Measurements from ENCODE around the gene KRTAP12-4.

The KRTAP12-4 gene

DNA sequence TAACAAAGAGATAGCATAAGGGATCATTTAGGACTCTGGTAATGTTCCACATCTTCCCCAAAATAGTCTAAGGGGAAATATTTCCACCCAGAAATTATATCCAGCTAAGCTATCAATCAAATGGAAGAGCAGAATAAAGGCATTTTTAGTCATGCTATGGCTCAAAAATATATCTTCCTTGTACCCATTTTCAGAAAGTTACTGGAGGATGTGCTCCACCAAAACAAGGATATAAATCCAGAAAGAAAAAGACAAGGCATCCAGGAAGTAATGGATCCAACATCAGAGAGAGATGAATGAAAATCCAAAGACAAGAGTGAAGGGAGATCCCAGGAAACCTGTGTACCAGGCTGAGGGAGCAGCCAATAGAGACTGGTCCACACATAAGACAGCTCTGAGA, 45.3 kb downstream of the KRTAP12-4 start:
- TF ChIP-seq, protein P1, sequence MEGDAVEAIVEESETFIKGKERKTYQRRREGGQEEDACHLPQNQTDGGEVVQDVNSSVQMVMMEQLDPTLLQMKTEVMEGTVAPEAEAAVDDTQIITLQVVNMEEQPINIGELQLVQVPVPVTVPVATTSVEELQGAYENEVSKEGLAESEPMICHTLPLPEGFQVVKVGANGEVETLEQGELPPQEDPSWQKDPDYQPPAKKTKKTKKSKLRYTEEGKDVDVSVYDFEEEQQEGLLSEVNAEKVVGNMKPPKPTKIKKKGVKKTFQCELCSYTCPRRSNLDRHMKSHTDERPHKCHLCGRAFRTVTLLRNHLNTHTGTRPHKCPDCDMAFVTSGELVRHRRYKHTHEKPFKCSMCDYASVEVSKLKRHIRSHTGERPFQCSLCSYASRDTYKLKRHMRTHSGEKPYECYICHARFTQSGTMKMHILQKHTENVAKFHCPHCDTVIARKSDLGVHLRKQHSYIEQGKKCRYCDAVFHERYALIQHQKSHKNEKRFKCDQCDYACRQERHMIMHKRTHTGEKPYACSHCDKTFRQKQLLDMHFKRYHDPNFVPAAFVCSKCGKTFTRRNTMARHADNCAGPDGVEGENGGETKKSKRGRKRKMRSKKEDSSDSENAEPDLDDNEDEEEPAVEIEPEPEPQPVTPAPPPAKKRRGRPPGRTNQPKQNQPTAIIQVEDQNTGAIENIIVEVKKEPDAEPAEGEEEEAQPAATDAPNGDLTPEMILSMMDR (conservative IDR thresholded peaks at IDR 0.05; ENCODE audit: low read length) = no peak
- no peak overlapping the region for H3K4me3 ChIP-seq (ENCODE audit: low read length)
- DNase-seq (ENCODE audit: low read depth) = no peak

DNA sequence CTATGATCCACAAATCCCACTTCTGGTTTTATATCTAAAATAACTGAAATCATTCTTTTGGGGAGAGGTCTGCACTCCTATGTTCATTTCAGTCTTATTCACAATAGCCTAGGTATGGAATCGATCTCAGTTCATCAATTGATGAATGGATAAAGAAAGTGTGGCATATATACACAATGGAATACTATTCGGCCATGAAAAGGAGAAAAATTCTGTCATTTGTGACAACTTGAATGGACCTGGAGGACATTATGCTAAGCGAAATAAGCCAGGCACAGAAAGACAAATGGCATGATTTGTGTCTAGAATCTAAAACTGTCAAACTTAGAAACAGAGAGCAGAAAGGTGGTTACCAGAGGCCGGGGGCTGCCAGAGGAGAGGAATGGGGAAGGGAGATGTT, 48.0 kb downstream of the KRTAP12-4 start:
- TF ChIP-seq, protein P1 (conservative IDR thresholded peaks at IDR 0.05; ENCODE audit: low read length) = no peak
- no peak overlapping the region for H3K4me3 ChIP-seq (ENCODE audit: low read length)
- no peak for DNase-seq (ENCODE audit: low read depth)

Measured in AG10803 (cell line).